GM19099 (cell line): ENCODE measurements around the gene CYP27B1.

Experiments
- POLR2A ChIP-seq: IDR thresholded peaks from 3 replicates; pipeline ENCODE4 v1.6.1; 2011; ENCODE audit warnings: low read depth; ENCODE audit not compliant: insufficient read length; ENCODE audit errors: extremely low read depth

Gene CYP27B1

DNA sequence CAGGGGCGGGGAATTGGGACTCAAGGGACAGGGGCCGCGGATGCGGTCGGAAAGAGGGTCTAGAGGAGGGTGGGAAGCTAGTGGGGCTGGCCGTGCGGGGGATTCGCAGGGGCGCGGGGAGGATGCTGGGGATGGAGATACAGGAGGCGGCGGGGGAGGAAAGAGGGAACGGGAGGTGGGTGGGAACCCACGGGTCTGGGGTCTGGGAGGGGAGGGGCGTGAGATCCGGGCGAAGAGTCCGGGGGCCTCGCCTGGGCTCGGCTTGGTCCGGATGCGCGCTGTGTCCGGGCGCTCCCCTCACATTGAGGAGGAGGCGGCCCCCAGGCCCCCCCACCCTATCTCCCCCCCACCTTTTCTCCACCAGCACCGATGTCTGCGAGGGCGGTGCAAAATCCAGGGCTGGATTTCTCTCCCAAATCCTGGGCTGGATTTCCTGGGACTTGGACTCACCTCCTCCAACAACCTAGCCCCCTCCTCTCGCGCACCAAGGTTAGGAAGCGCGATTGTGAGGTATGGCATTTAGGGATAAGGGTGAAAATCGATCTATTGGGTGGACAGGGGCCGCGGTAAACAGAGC is 28.1 kb downstream of the CYP27B1 start, which contains the start of gene AGAP2:
TSS of gene AGAP2 (minus strand) at position 82 of the 577 bp plus-strand sequence. CDS start 496 bp downstream, outside the sequence.
- no peak for TF ChIP-seq POLR2A

- TF ChIP-seq POLR2A = no peak
Observed at GRCh38 chr12:57737467-57738460, 29.1 kb downstream of the CYP27B1 start.

GRCh38 chr12:57736741-57737466 is 30.0 kb downstream of the CYP27B1 start:
- TF ChIP-seq POLR2A = no peak

GRCh38 chr12:57735952-57736740 is 30.7 kb downstream of the CYP27B1 start:
- TF ChIP-seq POLR2A = no peak

DNA sequence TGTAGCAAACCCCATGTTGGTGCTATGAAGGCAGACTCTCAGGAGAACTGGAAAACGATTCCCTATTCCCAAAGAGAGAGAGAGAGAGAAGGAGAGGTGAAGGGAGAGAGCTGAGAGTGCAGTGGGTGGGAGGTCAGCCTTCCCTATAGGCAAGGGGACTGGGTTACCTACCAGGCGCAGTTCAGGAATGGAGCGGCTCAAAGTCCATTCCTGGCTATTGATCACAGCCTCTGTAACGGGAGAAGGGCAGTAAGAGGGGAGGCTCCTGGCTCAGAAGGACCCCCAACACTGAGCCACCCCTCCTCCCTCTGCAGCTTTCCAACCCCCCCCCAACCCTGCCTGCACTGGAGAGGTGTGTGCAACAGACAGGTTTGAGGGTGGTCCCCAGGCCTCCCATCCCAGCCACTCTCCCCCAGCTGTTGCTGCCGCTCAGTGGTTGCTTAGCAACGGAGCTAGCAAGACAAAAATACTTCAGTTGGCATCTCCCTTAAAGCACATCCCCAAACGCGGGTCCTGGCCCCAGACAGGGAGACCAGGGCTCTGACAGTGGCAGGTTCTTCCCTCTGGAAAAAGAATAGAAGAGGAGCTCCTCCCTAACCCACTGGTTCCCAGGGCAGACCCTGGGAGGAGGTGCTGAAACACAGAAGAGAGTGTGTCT is 31.6 kb downstream of the CYP27B1 start:
- no peak for TF ChIP-seq POLR2A

GRCh38 chr12:57734591-57734990 is 32.3 kb downstream of the CYP27B1 start:
- TF ChIP-seq POLR2A = no peak

GRCh38 chr12:57733928-57734327 is 33.0 kb downstream of the CYP27B1 start:
- TF ChIP-seq POLR2A = no peak

DNA sequence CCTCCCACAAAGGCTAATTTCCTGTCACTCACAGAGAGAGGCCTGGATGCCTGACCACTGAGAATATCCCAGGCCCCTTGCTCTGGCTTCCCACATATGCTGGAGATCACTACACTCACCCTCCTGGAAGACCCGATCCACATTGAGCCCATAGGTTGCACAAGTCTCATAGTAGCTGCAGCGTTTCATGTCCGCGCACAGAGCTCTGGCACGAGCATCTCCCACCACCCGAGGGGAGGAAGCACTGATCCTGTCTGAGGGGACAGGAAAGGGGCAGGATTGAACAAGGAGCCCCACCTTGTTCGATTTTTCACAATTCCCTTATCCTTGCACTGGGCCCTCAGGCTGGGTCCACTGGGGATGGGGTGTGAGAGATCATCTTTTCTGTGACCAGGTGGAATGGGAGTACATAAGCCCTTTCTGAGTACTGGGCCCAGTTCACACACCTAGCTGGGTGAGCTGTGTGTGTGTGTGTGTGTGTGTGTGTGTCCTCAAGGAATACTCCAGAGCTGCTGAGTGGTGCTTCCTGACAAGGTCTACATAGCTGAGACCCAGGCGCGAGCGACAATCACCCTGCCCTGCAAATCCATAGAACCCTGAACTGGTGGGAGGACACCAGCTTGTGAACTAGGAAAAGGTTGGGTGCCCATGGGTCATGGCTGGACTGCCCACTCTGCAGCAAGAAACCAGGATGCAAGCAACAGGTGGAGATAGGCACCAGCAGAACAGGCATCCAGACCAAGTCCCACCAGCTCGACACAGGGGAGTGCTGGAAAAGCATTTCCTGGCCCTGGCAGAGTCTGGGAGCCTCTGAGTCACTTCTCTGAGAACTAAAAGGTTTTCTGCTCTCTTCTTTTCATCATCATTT is 33.9 kb downstream of the CYP27B1 start:
- TF ChIP-seq POLR2A = no peak

GRCh38 chr12:57732270-57732669 is 34.6 kb downstream of the CYP27B1 start:
- no peak for TF ChIP-seq POLR2A

DNA sequence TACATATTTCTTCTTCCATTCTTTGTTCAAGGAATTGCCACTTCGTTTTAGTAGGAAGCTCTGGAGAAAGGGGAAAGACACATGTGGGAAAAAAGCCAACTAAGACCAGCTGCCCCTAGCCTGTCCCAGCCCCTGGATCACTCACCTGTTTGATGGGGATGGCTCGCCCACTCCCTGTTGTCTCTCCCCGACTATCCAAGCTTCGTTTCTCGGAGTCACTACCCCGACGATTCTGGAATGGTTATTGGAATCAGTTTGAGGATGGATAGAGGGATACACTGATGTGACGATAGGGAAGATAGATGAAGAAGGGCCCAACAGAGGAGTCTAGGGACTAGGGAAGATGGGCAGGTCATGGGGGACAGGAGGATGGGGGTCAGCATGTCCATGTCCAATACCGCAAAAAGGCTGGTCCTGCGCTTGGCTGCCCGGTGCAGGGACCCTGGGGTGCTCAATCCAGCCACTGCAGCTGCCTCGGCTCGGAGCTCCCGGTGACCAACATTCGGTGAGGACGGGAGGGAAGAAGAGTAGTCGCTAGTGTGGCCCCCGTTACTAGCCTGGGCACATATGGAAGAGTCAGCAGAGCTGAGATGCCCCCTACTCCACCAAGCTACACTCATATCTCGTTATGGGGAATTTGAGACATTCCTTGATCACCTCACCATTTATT is 35.3 kb downstream of the CYP27B1 start:
- no peak for TF ChIP-seq POLR2A

DNA sequence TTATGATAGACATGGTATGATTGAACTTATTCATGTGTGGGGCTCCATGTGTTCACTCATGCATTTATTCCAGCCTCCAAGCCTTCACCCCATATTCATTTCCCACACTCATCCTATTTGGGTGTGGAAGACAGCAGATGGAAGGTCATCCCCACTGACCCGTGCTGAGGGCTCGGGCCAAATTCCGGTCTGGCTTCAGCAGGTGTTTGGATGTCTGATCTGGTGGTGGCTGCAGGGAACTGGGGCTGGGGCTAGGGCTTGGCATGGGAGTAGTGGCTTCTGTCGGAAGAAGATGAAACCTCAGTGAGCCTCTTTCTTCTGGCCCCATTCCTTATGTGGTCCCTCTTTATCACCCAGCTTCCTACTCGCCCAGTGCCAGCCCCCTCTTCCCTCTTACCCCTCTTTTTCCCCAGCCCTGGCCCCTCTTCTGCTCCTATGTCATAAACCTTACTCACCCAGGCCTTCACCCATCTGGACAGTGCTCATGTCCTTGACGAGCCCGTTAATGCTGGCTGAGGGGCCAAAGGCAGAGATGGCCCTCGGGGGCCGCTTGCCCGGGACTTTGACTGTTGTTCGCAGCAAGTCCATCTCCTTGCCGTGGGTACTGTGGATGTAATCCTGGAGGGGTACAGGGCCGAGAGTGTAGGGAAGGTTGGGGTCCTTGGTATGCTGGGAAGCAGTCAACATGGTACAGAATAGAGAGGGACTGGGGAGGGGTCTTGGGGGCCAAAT is 36.4 kb downstream of the CYP27B1 start:
- TF ChIP-seq POLR2A = no peak

GRCh38 chr12:57729321-57729844 is 37.5 kb downstream of the CYP27B1 start:
- TF ChIP-seq POLR2A = no peak

GRCh38 chr12:57727758-57728395 is 39.0 kb downstream of the CYP27B1 start:
- TF ChIP-seq POLR2A = no peak
